ENCODE measurements around the gene TBX19.

Gene TBX19
- total RNA-seq = 1.8 to 5.4 (median 3.3) reads per million in 4 donors

- DNase-seq = no peak
Measured at GRCh38 chr1:168280296-168280927, at the start of gene TBX19. TBX19 (plus strand) TSS chr1:168280877; CDS start chr1:168281091, 214 bp downstream.

DNA sequence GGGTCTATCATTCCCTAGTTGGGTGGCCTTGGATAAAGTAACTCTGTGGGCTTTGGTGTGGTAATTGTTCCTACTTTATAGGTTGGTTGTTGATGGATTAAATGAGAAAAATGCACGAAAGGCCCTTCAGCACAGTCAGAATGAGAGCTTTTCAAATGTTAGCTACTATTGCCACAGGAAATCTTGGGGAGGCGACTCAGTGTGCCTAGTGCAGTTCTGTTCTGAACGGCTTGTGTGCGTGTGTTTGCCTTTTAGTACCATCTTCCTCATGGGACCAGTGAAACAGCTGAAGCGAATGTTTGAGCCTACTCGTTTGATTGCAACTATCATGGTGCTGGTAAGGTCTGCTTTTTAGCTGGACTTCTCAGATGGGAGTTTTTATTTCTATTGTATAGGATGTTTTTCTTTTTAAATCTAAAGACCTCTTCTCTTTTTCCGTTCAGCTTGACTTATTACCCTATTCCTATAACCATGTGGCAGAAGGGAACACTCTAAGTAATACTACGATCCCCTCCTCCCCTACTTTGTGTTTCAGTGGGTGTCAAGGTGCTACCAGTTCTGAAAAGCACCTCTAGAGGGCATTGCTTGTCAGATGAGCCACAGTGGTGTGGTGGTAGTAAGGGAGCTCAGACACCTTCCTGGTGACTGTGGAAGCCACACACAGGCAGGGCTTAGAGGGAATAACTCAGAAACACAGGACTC lies 45.7 kb upstream of the TBX19 start:
- peak in 3 of 5 donors; percentile 10 to 62 (median 22) for DNase-seq

DNA sequence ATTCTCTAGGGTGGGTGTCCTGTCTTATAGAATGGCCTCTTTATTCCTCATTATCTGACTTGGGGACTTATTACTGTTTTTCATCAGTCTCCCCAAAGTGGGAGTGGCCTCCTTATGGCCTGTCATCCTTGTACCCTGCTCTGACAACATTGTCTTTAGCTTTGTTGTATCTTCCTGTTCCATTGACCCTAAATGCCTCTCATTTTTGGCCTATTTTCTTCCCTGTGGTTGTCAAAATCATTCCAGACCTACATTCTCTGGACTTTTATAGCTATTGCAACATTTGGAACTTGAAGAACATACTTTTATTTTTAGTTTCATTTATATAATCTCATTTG lies 45.2 kb upstream of the TBX19 start:
- no peak for DNase-seq

DNA sequence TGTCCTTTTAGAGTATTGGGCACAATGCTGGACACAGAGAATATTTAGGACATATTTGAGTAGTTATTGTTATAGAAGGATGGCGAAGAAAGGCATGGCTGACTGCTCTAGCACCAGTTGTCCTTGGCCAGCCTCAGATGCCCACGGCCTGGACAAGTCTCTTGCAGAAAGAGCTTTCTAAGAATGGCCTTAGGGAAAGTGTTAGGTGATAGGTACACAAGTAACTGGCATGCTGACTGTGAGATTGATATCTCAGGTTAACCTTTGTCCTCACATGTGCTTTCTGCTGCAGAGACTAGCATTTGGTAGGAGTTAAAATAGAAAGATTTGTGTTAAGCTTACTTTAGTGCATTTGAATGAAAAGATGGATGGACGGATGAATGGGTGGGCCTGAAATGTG lies 44.7 kb upstream of the TBX19 start:
- DNase-seq = no peak

GRCh38 chr1:168236836-168237611 lies 43.7 kb upstream of the TBX19 start:
- peak in 1 of 5 donors; percentile 76 for DNase-seq

- no peak for DNase-seq
Measured at GRCh38 chr1:168243198-168243597, 37.5 kb upstream of the TBX19 start.

- DNase-seq = no peak
Measured at GRCh38 chr1:168243636-168244212, 37.0 kb upstream of the TBX19 start.

DNA sequence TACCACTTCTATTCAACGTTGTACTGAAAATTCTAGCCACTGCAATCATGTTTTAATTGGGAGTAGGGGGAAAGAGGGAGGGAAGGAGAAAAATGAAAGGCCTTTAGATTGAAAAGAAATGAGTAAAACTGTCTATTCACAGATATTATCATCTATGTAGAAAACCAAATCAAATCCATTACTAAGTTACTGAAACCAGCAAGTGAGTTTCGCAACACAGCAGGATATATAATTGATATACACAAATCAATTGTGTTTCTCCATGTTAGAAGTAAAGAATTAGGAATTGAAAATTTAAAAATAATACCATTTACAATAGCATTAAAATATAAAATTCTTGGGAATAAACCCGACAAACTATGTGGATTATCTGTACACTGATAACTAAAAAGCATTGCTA lies 35.6 kb upstream of the TBX19 start:
- DNase-seq = no peak

DNA sequence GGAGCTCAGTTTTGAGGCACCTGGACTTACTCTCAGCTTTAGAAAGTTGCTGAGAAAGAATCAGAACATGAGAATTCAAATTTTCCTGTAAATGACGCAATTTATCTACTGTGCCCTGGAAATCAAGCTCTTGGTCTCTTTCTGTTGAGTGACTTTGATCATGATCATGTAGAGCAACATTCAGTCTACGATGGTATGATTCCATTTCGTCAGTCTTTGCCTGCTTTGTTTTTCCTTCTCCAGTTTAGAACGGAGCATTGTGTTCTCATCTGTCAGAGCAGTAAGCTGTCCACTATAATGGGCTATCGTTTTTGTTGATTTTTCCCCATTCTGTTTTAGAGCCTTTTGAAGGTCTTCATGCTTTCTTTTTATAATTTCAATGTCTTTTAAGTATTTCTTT lies 34.2 kb upstream of the TBX19 start:
- DNase-seq = no peak

GRCh38 chr1:168252204-168252733 lies 28.4 kb upstream of the TBX19 start:
- DNase-seq = no peak

GRCh38 chr1:168256164-168256563 lies 24.5 kb upstream of the TBX19 start:
- DNase-seq = no peak

DNA sequence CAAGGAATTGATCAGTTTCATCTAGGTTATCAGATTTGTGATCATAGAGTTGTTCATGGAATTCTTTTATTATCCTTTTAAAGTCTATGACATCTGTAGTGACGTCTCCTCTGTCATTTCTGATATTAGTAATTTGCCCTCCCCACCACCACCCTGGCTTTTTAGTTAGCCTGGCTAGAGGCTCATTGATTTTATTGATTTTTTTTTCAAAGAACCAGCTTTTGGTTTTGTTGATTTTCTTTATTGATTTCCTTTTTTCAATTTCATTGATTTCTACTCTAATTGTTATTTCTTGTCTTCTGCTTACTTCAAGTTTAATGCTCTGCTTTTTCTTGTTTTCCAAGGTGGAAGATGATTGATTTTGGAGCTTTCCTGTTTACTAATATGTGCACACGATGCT lies 23.3 kb upstream of the TBX19 start:
- no peak for DNase-seq

- DNase-seq = no peak
Measured at GRCh38 chr1:168259567-168259966, 21.1 kb upstream of the TBX19 start.

DNA sequence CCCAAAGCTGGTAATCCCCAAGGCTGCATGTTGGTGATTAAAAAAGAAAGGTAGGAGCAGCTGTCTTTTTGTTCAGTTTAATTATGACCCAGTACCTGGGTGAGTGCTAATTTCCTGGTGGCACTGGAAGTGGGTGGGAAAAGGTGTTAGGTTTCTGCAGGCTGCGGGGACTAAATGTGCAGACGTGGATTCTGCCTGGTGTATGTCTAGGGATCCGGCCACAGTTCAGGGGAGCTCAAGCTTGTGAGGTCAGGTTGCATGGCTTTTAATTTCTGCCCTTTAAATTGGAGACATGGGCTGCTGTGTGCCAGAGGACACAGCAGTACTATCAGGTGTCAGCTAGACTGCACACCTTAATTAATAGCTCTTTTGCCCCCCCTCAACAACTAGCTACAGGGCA lies 20.3 kb upstream of the TBX19 start:
- DNase-seq = no peak

DNA sequence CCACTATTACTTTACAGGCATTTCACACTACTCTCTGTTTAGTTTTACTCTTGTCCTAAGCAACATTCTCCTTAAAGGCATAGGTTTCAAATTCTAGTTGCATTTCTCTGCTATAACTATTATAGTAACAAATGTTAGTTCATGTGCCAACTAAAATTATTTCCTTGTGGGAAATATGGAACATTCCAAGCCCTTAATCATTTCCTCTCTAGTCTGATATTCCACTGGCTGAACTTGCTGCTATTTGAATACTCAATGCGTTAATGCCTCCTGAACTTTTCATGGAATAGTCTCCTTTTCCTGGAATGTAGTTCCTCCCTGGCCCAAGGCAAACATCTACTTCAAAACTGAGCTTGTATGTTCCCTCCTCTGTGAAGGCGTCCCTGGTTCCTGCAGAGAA lies 19.3 kb upstream of the TBX19 start:
- DNase-seq = no peak

- DNase-seq = no peak
Measured at GRCh38 chr1:168263130-168263529, 17.5 kb upstream of the TBX19 start.

- DNase-seq = no peak
Measured at GRCh38 chr1:168264296-168264695, 16.4 kb upstream of the TBX19 start.

GRCh38 chr1:168265596-168265995 lies 15.1 kb upstream of the TBX19 start:
- no peak for DNase-seq

- no peak for DNase-seq
Measured at GRCh38 chr1:168266644-168267186, 14.0 kb upstream of the TBX19 start.

- DNase-seq = no peak
Measured at GRCh38 chr1:168271636-168272035, 9.0 kb upstream of the TBX19 start.

DNA sequence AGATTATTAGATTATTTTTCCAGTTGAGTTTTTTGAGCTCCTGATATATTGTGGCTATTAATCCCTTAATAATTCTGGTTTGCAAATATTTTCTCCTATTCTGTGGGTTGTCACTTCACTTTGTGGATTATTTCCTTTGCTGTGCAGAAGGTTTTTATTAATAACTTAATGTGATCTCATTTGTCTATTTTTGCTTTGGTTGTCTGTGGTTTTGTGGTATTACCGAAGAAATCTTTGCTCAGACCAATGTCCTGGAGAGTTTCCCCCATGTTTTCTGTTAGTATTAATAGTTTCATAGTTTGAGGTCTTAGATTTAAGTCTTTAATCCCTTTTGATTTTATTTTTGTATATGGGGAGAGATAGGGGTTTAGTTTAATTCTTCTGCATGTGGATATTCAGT lies 7.1 kb upstream of the TBX19 start:
- DNase-seq = no peak

DNA sequence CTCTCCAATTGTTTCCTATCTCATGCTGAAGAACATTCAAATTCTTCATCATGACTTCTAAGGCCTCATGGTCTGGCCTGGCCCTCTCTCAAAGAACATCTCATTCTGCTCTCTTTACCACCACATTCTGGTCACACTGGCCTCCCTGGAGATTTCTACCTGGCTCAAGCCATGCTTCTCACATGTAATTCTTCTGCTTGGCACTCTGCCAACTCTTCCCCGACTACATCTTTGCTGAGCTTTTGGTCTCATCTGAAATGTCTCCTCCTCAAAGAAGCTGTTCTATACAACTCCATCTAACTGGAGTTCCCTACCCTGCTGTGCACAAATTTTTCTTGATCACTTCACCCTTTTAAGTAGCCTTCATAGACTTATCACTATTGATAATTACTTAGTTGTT lies 1.4 kb upstream of the TBX19 start:
- DNase-seq = no peak

Data from T-helper 1 cell (primary cell).